H1 (cell line): ENCODE measurements around the gene DGCR8. TPM values are rescaled to one million over a fixed set of nuclear protein-coding genes. Genes with fewer than 3 reads are reported as not detected.

Experiments
- BCL11A ChIP-seq, 2 experiments: IDR thresholded peaks; one replicate each; pipeline ENCODE4 v1.6.1; 2011; ENCODE audit warnings: low read depth in 2 of 2, low read length in 2 of 2, mild to moderate bottlenecking in 2 of 2
- CBX5 ChIP-seq: fragments of 300-800, 300-1000 bp; sonication (generic); IDR thresholded peaks from 2 replicates; pipeline ENCODE4 v1.7.1; 2016; ENCODE audit warnings: antibody characterized with exemption, low read length, low read depth
- CTBP2 ChIP-seq: IDR thresholded peaks from 2 replicates; pipeline ENCODE4 v1.7.0; 2011; ENCODE audit warnings: borderline replicate concordance, mild to moderate bottlenecking, moderate library complexity, mixed read lengths, low read length; ENCODE audit not compliant: insufficient read depth, insufficient read length
- POLR2A ChIP-seq, 2 experiments: IDR thresholded peaks; 1 replicate in 1 of 2; 2 replicates in 1 of 2; pipeline ENCODE4 v1.6.1; 2011; ENCODE audit warnings: low read depth in 2 of 2, low read length in 2 of 2, mild to moderate bottlenecking in 2 of 2; ENCODE audit errors: control extremely low read depth in 1 of 2
- POLR2AphosphoS5 ChIP-seq: IDR thresholded peaks from 2 replicates; pipeline ENCODE4 v1.6.1; 2011; ENCODE audit warnings: low read depth, low read length
- RBBP5 ChIP-seq: IDR thresholded peaks from 2 replicates; pipeline ENCODE4 v1.7.1; 2012; ENCODE audit warnings: low read depth, mild to moderate bottlenecking, inconsistent platforms, low read length, moderate library complexity, borderline replicate concordance
- TCF12 ChIP-seq: IDR thresholded peaks from 2 replicates; pipeline ENCODE4 v1.6.1; 2011; ENCODE audit warnings: low read depth, mild to moderate bottlenecking, low read length
- polyA plus RNA-seq, 7 experiments: library from polyadenylated mRNA; depleted of rRNA in 3 of 7; stranded (reverse) in 5 of 7; unstranded in 2 of 7; fragments of >200 nt in 5 of 7; fragments of 200-250 nt in 2 of 7; gene quantifications; 1 replicate in 5 of 7; 2 replicates in 1 of 7; 4 replicates in 1 of 7; pipeline versions ENCODE4 v1.2.1 to v1.2.3, GENCODE V29; 2011 to 2013; ENCODE audit warnings: missing spikeins in 2 of 7, mixed read lengths in 2 of 7
- total RNA-seq: library from RNA; stranded (reverse); fragmentation: NEBNext Ultra II Directional; extraction: Animal tissue kit (Norgen Biotek cat#: 25700); gene quantifications from 2 replicates; pipeline ENCODE4 v1.2.1, GENCODE V29; 2021
- TF ChIP-seq, protein P1 (sequence below): fragments of 300-600 bp; sonication (generic); IDR thresholded peaks from 2 replicates; pipeline ENCODE4 v1.7.1; 2012; ENCODE audit warnings: low read length, moderate library complexity, mild to moderate bottlenecking, inconsistent platforms; ENCODE audit not compliant: insufficient replicate concordance
- TF ChIP-seq, protein P2 (sequence below): IDR thresholded peaks from 2 replicates; pipeline ENCODE4 v1.6.1; 2012; ENCODE audit warnings: low read length, inconsistent platforms

DGCR8 gene
- total and polyA plus RNA-seq, 2 of the 8 experiments (the other 6 are each of a cell fraction or from before 2014, with no cell fraction given) = 23.7 to 43.7 TPM

DNA sequence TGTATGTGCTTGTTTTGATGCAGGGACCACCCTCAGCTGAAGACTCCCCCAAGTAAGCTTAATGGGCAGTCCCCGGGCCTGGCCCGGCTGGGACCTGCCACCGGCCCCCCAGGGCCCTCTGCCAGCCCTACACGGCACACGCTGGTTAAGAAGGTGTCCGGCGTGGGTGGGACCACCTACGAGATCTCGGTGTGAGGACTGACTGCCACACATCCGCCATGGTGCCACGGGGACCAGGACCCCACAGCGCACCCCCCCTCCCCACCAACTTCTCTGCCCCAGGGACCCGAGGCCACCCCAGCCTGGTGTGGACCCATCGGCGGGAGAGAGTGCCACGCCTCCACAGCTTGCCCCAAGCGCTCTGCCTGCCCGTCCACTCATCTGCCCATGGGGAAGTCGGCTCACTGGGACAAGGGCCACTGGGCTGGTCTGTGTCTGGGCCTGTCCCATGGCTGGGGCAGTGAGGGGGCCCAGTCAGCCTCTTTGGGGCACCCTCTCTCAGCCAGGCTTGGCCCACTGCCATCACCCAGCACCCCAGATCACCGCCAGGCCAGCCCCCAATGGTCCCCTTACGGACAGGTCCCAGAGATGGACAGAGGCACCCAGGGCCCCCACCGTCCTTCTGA lies 65.3 kb downstream of the DGCR8 start (continued):
- TF ChIP-seq, protein P1, sequence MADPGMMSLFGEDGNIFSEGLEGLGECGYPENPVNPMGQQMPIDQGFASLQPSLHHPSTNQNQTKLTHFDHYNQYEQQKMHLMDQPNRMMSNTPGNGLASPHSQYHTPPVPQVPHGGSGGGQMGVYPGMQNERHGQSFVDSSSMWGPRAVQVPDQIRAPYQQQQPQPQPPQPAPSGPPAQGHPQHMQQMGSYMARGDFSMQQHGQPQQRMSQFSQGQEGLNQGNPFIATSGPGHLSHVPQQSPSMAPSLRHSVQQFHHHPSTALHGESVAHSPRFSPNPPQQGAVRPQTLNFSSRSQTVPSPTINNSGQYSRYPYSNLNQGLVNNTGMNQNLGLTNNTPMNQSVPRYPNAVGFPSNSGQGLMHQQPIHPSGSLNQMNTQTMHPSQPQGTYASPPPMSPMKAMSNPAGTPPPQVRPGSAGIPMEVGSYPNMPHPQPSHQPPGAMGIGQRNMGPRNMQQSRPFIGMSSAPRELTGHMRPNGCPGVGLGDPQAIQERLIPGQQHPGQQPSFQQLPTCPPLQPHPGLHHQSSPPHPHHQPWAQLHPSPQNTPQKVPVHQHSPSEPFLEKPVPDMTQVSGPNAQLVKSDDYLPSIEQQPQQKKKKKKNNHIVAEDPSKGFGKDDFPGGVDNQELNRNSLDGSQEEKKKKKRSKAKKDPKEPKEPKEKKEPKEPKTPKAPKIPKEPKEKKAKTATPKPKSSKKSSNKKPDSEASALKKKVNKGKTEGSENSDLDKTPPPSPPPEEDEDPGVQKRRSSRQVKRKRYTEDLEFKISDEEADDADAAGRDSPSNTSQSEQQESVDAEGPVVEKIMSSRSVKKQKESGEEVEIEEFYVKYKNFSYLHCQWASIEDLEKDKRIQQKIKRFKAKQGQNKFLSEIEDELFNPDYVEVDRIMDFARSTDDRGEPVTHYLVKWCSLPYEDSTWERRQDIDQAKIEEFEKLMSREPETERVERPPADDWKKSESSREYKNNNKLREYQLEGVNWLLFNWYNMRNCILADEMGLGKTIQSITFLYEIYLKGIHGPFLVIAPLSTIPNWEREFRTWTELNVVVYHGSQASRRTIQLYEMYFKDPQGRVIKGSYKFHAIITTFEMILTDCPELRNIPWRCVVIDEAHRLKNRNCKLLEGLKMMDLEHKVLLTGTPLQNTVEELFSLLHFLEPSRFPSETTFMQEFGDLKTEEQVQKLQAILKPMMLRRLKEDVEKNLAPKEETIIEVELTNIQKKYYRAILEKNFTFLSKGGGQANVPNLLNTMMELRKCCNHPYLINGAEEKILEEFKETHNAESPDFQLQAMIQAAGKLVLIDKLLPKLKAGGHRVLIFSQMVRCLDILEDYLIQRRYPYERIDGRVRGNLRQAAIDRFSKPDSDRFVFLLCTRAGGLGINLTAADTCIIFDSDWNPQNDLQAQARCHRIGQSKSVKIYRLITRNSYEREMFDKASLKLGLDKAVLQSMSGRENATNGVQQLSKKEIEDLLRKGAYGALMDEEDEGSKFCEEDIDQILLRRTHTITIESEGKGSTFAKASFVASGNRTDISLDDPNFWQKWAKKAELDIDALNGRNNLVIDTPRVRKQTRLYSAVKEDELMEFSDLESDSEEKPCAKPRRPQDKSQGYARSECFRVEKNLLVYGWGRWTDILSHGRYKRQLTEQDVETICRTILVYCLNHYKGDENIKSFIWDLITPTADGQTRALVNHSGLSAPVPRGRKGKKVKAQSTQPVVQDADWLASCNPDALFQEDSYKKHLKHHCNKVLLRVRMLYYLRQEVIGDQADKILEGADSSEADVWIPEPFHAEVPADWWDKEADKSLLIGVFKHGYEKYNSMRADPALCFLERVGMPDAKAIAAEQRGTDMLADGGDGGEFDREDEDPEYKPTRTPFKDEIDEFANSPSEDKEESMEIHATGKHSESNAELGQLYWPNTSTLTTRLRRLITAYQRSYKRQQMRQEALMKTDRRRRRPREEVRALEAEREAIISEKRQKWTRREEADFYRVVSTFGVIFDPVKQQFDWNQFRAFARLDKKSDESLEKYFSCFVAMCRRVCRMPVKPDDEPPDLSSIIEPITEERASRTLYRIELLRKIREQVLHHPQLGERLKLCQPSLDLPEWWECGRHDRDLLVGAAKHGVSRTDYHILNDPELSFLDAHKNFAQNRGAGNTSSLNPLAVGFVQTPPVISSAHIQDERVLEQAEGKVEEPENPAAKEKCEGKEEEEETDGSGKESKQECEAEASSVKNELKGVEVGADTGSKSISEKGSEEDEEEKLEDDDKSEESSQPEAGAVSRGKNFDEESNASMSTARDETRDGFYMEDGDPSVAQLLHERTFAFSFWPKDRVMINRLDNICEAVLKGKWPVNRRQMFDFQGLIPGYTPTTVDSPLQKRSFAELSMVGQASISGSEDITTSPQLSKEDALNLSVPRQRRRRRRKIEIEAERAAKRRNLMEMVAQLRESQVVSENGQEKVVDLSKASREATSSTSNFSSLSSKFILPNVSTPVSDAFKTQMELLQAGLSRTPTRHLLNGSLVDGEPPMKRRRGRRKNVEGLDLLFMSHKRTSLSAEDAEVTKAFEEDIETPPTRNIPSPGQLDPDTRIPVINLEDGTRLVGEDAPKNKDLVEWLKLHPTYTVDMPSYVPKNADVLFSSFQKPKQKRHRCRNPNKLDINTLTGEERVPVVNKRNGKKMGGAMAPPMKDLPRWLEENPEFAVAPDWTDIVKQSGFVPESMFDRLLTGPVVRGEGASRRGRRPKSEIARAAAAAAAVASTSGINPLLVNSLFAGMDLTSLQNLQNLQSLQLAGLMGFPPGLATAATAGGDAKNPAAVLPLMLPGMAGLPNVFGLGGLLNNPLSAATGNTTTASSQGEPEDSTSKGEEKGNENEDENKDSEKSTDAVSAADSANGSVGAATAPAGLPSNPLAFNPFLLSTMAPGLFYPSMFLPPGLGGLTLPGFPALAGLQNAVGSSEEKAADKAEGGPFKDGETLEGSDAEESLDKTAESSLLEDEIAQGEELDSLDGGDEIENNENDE = no peak
- no peak for TF ChIP-seq CBX5
- TF ChIP-seq, protein P2, sequence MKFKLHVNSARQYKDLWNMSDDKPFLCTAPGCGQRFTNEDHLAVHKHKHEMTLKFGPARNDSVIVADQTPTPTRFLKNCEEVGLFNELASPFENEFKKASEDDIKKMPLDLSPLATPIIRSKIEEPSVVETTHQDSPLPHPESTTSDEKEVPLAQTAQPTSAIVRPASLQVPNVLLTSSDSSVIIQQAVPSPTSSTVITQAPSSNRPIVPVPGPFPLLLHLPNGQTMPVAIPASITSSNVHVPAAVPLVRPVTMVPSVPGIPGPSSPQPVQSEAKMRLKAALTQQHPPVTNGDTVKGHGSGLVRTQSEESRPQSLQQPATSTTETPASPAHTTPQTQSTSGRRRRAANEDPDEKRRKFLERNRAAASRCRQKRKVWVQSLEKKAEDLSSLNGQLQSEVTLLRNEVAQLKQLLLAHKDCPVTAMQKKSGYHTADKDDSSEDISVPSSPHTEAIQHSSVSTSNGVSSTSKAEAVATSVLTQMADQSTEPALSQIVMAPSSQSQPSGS = no peak
- no peak for TF ChIP-seq POLR2AphosphoS5
- TF ChIP-seq BCL11A (IDR thresholded peaks at IDR 0.05; ENCODE audit: low read depth in 2 of 2, low read length in 2 of 2) = no peak
- TF ChIP-seq POLR2A (IDR thresholded peaks at IDR 0.05; ENCODE audit: control extremely low read depth in 1 of 2, low read depth in 2 of 2, low read length in 2 of 2) = no peak
- TF ChIP-seq RBBP5 = no peak
- no peak for TF ChIP-seq CTBP2
- no peak for TF ChIP-seq TCF12
